HG03521 (cell line): ENCODE measurements around the gene MIER2.

ENCODE experiments used
- ATAC-seq: cut with Tn5 transposase; IDR thresholded peaks from one replicate; pipeline ENCODE4 v1.9.1; 2021; ENCODE audit warnings: mild to moderate bottlenecking, moderate library complexity; ENCODE audit not compliant: unreplicated experiment

MIER2 gene

DNA sequence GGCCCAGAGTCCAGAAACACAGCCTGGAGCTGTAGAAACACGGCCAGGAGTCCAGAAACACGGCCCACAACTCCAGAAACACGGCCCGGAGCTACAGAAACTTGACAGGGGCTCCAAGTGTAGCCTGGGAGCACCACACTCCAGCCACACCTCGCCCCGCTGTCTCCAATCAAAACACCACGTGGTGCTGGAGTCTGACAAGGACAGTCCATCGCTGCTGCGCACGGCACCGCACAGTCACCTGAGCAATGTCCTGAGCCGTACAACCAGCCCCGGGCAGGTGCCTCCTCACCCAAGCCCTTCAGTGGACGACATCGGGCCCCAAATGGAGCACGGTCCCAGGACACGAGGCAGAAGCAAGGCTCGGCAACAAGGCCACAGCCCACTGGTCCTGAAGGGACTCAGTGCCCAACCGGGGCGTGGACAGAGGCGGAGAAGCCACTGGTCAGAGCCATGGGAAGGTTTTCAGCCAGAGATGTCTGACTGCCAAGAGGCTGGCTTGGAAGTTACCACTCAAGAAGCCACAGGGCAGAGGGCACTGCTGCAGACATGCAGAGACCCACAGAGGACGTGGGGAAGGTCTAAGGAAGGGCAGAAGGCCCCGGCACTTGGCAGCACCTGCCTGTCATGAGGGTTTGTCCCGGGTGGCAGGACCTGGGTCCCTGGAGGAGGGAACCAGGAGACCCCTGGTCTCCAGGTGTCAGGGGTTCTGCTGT is 33.7 kb downstream of the MIER2 start:
- no peak for ATAC-seq

DNA sequence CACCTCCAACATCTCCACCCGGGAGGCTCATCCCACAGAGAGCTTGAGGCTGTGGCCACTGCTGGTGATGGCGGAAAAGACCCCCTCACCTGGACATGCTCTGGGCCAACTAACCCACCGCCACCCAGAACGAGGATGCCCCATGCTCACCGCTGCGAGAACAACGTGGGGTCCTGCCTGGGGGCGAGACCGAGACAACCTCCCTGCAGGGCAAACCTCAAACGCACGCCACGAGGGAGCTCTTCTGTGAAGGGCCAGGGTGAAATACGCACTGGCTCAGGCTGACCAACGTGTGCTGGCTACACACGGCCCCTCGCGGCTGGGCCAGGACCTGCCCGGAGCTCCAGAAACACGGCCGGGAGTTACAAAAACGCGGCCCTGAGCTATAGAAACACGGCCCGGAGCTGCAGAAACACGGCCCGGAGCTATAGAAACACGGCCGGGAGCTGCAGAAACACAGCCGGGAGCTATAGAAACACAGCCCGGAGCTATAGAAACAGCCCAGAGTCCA is 34.4 kb downstream of the MIER2 start:
- ATAC-seq: no peak

DNA sequence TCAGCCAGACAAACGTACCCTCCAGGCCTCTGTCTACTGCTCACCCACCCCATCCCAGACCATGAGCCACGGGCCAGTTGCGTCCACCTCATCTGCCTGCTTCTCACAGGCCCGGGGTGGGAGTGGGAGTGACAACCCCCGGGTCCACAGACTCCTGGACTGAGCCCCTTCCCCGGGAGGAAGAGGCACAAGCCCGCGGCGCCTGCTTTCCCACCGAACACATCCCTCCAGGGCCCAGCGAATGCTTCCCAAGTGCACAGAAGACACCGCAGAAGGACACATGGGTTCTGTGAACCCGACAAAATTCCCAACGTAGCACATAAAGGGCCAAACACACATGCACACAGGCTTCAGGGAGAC is 35.4 kb downstream of the MIER2 start:
- no peak for ATAC-seq

DNA sequence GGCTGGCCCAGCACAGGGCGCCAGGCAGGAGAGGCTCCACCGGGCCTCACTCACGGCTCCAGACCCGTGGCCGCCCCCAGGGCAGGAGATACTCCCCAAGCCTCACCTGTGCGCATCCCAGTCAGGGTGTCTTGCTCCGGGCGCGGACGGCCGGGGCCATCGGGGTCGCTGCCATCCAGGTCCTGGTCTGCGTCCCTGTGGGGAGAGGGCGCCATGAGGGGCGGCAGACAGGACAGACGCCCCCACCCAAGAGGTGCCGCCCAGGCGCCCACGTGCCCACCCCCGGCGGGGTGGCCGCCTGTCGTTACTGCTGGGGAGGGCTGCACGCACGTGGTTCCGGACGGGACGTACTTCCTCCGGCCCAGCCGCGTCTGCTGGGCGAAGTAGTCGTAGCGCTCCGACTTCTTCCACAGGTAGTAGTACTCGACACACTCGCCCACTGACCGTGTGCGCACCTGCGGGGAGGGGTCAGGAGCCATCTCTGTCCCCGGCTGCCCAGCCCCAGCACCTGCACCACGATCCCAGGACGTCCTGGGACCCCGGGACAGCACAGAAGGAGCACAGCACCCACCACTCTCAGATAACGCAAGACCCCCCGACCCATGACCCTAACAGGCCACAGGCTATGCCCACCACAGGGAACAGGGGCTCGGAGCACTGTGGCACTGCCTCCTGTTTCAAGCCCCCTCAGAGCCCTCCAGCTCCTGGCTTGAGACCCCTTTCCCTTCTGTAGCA is 36.0 kb downstream of the MIER2 start:
- no peak for ATAC-seq

DNA sequence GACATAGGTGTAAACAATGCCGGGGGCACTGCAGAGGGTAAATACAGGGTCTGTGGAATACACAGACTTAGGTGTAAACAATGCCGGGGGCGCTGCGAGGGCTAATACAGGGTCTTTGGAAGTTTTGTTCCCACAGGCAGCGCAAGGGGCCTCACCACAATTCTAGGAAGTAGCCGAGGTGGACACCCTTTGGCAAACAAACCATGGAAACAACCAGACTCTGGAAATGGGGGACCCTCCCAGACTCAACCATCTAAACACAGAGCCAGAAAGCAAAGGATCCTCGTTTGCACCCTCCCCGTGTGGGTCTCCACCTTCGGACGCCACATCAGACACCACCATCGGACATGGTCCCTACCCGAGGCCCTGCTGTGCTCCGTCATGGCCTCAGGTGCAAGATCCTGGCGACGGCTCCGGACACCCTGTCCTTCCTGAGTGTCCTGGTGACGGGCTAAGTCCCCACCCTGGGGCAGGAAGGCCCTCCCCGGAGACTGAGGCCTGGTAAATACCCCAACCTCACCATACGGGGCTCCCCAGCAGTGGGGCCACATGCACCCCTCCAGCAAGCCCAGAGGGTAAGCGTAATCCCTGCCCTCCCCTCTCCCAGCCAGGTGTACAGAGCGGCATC is 36.7 kb downstream of the MIER2 start:
- ATAC-seq: no peak

DNA sequence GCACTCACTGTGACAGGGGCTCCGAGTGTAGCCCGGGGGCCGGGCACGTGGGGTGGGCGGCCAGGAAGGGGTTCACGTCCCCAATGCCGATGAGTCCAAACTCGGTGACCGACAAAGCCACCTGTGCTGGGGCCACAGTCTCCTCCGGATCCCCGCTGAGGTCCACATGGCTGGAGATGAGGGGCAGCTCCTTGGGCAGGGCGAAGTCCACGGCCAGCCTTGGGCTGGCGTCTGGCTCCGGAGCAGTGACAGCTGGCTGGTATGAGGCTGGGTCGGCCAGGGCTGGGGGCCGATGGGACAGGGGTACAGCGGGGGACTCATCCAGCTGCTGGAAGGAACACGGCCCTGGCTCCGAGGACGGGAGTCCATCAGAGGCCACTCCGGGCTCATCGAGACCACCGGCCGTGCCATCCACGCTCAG is 37.5 kb downstream of the MIER2 start:
- ATAC-seq: no peak

DNA sequence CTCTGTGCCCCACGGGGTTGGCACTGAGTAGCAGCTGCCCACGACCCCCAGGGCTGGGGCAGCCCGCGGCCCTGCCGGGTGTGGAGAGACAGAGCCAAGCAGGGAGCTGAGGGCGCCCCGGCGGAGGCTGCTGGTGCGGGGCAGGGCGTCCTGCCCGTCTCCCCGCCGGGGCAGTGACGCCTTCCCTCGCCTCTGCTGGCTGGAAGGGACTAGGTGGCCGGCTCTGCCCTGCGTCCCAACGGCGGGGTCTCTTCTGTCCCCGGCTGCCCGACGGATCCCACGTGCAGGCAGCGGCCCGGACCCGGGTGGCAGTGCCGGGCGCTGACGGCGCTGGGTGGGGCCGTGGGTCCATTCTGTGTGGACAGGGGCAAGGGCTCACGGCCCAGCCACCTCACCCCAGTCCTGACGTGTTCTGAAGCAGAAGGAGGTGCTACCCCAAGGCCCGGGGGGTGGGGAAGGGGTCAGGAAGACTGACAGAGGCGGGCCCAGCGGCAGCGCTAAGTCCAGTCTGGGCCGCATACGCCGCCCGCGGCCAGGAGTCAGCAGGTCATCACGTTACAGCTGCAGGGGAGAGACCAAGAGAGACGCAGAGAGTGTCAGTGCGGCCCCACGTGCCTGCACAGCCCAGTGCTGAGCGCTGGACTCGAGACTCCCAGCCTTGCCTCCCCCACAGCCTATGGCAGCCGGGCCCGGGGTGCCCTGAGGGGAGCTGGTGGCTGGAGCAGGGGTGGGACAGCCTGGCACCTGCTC is 38.3 kb downstream of the MIER2 start:
- ATAC-seq: no peak

DNA sequence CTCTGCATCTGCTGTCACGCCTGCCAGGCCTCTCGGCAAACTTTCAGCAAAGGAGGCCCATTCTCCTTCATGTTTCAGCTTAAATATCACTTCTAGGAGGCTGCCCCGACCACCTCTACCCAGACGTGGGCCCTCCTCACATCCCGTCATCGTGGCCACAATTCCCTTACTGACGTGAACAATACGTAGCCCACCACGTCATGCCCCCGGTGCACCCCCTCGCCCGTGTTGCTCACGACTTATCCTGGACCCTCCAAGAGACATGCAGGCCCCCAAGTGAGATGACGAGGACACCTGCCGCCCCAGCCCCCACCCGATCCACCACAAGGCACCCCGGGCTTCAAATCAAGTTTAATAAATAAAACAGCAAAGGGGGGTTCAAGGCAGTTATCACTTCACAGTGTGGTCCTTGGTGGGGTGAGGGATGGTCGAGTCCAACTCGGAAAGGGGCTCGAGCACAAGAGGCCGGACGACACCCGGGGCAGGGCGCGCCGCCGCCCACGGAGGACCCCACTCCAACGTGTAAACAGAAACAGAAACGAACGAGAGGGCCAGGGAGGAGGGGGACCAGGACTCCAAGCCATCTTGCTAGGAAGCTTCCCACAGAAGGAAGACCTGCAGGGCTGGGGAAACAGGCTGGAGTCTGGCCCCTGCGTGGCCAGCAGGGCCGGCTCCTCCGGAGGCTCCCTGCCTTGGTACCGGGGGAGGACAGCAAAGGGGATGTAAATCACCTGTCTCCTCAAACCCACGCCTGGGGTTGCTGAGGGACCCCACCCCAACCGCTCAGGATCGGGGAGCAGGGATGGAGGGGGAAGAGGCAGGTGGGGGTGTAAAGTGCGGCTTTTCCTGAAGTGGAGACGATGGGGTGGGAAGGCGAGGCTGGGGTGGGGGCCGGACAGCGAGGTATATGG is 39.1 kb downstream of the MIER2 start:
- ATAC-seq: no peak

DNA sequence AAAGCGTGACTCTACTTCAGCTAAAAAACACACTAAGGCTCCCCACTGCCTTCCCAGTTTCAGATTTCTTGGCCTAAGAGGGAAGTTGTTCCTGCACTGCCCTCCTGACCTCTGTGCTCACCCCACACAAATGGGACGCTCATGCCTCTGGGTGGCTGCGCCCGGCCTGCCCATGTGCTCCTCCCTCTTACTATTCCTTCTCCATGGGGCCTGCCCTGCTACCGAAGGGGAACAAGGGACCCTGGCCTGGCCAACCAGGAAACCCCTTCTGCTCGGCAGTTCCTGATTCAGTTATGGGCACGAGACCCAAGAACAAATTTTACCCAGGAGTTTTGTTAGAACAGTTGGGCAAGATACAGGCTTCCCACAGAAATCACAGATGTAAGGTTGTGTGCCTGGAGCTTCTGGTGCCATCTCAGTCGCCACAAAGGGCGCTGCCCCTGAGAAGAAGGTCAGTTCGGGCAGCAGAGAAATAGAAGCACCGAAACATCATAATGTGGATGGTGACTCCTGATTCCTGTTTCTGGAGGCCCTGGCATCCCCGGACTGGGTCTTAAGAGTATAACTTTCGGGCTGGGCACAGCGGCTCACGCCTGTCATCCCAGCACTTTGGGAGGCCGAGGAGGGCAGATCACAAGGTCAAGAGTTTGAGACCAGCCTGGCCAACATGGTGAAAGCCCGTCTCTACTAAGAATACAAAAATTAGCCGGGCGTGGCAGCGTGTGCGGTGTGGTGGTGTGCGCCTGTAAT is 47.9 kb downstream of the MIER2 start:
- no peak for ATAC-seq

DNA sequence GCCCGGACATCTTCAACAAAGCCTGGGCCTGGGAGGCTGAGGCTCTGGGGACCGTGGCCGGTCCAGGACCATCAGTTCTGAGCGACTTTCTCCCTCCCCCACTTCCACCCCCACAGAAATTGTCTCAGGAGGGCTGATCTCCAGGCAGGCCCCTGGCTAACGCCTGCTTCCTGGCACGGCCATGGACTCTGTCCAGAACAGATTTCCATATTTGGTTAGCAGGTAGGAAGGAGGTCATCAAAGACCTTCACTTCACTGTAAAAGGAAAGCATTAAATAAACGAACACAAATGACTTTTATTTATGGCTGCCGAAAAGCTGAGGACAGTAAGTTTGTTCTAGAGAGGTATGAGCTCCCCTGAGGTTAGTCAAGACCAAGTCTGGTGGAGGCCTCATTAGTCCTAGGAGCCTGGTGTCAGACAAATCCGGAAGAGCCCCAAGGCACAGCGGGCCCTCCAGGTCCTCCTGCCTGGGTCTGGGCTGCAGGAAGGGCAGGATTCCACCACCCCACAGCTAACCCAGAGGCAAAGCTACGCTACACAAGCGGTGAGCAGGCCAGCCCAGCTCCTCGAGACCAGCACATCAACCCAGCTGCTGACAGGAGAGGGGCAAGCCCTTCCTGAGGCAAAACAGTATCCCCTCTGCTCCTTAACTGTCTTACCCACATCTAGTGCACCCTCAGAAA is 48.8 kb downstream of the MIER2 start:
- ATAC-seq: no peak

DNA sequence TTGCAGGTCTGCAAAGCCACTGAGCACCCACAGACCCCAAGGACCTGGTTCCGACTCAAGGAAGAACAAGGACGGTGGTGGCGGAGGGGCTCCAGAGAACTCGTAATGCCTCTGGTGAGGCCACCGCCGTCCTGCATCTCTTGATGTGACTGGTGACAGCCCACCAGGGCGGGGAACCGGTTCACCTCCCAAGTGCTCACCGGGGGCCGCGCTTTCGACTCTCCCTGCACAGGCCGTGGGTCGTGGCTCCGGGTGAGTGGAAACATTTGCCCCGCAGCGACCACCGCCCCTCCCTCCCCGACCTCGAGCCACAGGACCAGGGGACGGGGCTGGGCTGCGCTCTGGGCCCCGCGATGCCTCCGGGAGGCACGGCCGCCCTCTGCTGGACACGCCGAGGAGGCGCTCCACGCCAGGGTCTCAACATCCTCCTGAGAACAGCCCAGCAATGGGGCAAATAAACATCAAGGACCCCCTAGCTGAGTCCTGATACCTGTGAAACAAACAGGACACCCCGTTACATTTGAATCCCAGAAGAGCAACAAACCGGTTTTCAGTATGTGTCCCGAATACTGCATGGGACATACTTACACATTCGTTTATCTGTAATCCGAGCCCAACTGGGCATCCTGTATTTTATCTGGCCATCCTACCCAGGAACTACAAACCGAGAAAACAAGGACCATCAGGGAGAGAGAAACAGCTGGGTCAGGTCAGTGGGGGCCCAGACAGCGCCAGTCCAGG is 49.5 kb downstream of the MIER2 start:
- ATAC-seq: no peak

DNA sequence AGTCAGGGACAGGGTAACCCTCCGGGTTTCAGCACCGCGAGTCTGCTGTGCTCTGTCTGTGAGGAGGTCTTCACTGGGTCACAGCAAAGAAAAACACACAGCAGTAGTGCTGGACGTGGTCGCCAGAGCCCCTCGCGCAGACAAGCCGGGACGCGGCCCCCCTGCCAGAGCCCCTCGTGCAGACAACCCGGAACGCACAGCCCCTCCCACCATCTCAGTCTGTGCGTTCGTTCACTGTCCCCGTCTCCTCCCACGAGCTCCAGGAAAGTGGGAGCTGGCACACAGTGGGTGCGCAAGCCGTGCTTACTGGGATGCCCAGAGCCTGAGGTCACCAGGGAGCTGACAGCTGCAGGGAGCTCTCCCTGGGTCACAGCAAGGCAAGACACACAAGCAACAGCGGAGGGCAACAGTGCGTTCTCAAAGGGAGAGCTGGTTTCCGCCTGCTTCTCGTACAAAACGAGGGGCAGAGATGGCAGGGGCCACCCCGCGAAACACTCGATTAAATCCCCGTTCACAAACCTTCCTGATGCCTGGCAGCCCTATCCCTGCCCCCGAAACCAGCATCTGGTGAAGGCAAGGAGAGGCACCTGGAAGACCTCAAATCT is 50.2 kb downstream of the MIER2 start:
- ATAC-seq: no peak

DNA sequence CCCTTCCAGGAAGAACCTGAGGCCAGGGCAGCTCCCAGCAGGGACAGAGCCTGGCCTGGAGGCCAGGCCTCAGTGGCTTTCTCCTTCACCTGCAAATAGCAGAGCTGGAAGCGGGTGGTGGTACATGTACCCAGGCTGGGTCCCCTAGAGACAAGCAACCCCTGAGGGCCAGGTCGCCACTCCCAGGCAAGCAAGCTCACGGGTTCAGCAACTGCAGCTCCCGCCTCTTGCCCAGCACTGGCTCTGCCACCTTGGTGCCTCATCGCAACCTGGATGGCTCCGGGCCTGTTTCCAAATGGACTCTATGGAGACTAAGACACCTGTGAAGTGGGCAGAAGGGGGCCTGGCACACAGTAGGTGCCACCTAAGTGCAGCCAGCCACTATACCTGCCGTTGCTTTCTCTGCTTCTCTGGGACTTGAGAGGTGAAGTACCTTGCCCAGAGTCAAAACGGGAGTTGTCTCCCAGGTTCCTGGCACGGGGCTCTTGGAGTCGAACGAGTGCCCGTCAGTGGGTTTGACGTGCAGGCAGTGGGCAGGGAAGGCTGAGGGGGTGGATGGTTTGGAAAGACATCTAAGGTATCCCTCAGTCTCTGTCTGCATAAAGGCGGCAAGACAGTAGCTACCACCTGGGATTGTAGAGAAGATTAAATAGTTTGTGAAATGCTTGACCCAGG is 51.0 kb downstream of the MIER2 start:
- no peak for ATAC-seq

DNA sequence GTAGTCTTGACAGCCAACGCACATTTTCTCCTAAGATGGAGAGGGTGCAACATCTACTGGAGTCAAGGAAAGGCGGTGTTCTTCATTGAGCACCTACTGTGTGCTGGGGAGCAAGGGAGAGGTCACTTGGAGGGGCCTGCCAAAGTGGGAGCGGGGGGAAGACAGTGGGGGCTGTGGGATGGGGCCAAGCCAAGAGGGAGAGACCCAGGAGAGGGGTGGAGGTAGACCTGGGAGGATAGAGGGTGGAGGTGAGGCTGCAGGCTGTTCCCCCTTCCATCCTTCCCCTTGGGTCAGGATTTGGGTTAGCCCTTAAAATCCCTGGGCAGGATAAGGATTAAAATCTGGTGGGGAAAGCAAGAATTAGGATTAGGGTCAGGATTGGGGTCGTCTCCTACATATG is 51.6 kb downstream of the MIER2 start:
- ATAC-seq: no peak

DNA sequence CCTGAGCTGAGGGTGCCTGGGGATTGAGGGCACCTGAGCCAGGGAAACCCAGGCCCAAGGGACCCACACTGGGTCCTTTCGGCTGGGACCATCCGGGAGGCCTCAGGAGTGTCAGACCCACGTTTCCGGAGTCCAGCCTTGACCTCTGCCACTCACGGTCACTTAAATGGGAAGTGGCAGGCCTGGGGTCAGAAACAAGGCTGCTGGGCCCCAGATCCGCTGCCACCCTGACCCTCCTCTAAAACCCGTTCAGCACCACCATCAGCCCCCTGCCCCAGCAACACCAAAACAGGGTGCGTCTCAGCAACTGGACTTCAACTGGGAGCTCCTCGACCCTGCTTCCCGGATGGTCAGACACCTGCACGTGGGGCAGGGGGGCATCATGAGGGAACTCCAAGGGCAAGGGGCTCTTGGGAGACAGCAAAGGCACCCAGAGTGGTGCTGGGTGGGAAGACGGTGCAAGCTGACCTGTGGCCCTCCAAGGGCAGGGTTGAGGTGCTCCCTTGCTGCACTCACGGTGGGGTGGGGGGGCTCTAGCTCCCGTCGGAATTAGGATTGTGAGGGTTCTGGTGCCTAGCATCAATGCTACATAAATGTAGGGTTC is 52.2 kb downstream of the MIER2 start:
- no peak for ATAC-seq

DNA sequence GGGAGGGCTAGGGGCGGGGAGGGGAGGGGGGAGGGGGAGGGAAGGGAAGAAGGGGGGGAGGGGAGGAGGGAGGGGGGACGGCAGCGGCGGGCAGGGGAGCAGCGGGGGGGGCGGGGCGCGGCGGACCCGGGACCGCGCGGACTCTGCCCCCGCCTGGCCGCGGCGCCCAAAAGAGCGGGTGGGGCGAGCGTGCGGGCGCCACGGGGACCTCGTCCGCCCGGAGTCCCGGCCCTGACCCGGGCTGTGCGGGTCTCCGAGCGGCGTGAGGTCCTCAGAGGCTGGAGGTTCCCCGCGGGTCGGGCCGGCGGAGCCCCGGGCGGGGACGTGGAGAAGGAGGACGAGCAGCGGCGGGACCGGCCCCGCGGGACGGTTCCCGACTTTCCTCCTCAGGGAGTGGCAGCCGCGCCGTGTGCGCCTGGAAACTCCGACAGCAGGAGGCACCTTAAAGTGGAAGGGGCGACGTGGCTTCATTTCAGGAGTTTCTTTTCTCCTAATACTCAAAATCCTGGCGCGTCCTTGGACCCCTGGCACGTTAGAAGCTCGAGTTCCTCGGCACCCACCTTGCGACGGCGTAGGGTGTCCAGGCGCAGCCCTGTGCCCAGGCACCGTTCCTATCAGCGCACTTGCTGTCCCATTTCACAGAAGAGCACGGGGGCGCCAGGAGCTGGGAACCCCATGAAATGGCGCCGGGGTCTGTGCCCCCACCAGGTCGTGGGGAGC is 52.9 kb downstream of the MIER2 start:
- no peak for ATAC-seq
